Subcutaneous adipose tissue (tissue), 4 donors: ENCODE results near the gene RAP2A. TPM values are rescaled to one million over a fixed set of nuclear protein-coding genes. Genes with fewer than 3 reads are reported as not detected.

Experiments used
- total RNA-seq, 4 donors: library from RNA; depleted of rRNA; stranded (reverse); fragments of >200 nt; gene quantifications; one replicate each; pipeline ENCODE4 v1.1.0, GENCODE V29; 2016
- TF ChIP-seq, protein P1 (sequence below): fragments of 450-650 bp; IDR thresholded peaks from one replicate; pipeline ENCODE4 v1.5.1; 2016; ENCODE audit warnings: low read depth, mild to moderate bottlenecking, control low read depth, antibody characterized with exemption, moderate library complexity

The RAP2A gene
- total RNA-seq, result 10 to 100 TPM; 27.1 to 55.1 (median 45.4) TPM

DNA sequence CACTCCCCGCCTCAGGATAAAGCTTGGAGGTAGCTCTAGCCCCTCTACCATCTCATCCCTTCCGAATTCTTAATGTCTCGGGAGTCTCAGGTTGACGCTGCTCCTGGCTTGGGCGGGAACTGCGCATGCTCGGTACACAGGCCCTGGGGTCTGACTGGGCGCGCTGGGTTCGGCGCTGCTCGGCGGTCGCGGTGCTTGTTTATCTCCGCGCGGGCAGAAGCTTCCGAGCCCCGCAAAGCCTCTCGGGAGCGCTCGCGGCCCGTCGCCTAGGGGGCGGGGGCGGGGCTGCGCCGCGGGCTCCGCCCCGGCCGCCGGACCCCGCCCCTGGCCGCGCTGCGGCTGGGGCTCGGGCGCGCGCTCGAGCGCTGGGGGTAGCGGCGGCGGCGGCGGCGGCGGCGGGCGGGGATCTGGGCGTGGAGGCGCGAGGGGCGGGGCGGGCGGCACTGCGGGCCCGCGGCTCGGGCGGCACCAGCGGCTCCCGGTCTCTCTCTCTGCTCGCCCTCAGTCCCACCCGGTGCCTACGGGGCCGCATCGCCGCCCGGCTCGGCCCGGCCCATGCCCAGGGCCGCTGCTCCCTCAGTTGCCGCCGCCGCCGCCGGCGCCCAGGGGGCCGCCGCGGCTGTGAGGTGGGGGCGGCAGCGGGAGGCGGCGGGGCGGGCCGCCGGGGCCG, at the start of gene RAP2A:
Gene RAP2A (plus strand): TSS at position 443 of the 670 bp plus-strand sequence. CDS start 302 bp downstream, outside the sequence.
- TF ChIP-seq, protein P1, sequence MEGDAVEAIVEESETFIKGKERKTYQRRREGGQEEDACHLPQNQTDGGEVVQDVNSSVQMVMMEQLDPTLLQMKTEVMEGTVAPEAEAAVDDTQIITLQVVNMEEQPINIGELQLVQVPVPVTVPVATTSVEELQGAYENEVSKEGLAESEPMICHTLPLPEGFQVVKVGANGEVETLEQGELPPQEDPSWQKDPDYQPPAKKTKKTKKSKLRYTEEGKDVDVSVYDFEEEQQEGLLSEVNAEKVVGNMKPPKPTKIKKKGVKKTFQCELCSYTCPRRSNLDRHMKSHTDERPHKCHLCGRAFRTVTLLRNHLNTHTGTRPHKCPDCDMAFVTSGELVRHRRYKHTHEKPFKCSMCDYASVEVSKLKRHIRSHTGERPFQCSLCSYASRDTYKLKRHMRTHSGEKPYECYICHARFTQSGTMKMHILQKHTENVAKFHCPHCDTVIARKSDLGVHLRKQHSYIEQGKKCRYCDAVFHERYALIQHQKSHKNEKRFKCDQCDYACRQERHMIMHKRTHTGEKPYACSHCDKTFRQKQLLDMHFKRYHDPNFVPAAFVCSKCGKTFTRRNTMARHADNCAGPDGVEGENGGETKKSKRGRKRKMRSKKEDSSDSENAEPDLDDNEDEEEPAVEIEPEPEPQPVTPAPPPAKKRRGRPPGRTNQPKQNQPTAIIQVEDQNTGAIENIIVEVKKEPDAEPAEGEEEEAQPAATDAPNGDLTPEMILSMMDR, result no peak

- TF ChIP-seq, protein P1, result no peak
These were observed 49.6 kb upstream of the RAP2A start for GRCh38 chr13:97384371-97384770.

DNA sequence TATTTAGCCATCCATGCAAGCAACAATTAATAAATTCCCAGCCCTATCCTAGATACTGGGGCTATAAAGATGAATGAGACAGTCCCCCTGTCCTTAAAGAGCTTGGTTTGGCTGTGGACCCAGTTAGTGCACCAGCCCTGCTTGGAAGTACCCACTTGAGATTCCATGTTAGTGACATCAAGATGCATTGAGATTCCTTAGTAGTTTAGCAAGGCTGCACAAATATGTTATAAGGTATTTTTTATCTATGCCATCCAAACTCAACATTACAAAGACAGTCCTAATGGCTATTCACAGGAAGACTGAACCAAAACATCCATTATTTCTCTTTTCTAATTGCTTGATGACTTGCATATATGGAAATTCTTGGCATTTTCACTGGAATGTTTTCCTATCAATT, 48.8 kb upstream of the RAP2A start:
- TF ChIP-seq, protein P1, result no peak

DNA sequence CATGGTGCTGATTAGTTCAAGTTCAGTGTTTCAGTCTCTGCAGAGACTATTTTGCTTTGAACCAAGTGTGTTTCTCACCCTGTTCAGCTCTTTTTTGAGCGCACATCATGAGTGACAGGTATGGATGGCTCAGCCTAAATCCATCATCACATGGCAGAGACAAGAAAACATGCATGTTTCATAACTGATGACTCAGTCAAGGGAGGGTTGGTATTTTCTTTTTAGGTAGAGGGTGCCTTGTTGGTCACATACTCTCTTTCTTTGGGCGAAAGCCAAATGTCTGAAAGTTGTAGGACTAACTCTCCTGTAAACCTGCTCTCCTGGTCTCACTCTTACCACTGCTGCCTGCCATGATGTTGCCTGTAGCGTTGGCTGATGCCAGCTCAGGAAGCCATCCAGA, 48.1 kb upstream of the RAP2A start:
- TF ChIP-seq, protein P1, result no peak

DNA sequence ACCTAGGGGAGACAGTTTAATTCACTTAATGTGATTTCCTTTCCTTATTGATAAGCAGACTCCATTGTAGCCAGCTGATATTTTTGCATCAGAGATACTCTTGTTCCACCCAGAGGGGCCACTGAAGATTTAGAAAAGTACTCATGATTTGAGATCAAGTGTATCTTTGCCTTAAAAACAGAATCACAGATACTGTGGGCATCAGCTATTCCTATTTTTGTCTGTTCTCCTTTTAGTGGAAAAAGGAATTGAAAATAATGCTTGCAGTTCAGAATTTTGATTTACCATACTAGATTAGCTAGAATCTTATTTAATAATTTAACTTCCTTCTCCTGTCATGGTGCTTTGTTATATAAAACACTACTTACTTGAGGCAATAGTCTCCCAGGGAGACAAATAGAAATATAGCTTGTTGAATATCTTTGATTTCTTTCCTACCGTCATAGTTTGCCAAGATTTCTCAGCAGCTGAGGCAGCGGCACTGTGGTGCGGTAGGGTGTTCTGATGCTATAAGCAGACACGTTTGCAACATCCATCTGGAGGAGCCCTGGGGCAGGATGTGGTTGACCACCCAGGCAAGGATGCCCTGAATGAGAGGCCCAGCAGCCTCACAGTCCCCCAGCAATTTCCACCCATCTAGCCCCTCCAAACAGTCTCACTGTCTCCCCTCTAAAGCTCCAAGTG, 47.0 kb upstream of the RAP2A start:
- TF ChIP-seq, protein P1, result no peak

DNA sequence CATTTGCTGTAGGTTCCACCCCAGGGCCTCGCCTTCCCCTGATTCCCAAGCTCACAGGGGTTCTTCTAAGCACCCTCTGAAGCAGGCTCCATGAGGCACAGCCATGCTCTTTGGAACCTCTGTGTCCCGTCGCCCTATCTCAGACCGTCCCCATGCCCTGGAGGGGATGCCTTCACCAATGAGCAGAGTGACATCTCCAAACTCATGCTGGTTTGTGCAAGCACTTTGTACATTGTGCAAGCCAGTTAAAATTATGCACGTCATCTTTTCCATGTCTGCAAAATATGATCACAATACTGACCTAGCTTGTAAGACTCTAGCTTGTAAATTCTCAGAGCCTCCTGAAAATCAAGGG, 46.5 kb upstream of the RAP2A start:
- TF ChIP-seq, protein P1, result no peak

- TF ChIP-seq, protein P1, result no peak
These were observed 46.1 kb upstream of the RAP2A start for GRCh38 chr13:97387890-97388289.
